HG03442 (cell line): ENCODE data around the gene USP47.

Experiments
- ATAC-seq: cut with Tn5 transposase; IDR thresholded peaks from one replicate; pipeline ENCODE4 v1.9.1; 2021; ENCODE audit warnings: mild to moderate bottlenecking, moderate library complexity; ENCODE audit not compliant: unreplicated experiment

Gene USP47

DNA sequence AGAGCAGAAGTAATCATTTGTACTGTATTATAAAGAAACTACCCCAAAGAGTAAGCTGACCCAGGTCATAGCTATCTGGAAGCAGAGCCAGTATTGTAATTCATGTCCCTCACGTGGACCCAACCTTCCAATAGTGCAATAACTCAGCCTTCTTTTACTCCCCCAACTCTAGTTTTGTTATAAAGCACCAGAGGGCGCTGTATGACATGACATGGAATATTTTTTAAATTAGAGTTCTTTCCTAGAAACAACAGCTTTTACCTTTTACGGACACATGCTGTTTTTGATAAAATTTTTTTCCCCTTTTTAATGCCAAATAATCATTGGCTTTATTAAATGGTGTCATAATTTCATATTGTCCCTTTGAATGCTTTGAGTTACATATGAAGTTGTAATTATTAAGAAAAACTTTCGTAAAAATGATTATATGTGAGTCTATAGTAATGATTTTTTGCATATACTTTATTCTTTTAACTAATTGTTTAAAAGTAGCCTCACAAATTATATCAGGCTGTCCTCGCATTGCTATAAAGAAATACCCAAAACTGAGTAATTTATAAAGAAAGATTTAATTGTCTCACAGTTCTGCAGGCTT is 89.8 kb downstream of the USP47 start:
- ATAC-seq = no peak

- ATAC-seq = no peak
These were observed 93.8 kb downstream of the USP47 start for GRCh38 chr11:11935536-11935935.

- no peak for ATAC-seq
These were observed 95.7 kb downstream of the USP47 start for GRCh38 chr11:11937433-11937832.

- ATAC-seq = no peak
These were observed 96.2 kb downstream of the USP47 start for GRCh38 chr11:11937957-11938356.

DNA sequence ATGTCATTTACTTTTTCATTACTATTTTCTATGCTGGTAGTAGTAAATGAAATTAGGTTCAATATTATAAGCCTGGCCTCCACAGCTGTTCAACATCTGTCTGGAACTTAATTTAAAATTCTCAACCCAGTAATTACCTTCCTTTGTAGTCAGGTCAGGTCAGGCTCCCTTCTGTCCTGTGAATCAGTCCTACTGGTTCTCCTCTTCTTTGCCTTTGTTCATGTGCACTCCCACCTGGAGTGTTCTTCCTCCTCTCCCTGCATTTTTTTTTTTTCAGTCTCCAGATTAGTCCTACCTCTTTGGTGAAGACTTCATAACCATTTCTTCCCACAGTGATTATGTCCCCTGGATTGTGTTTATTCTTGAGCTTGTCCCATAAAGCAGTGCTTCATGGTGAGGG is 98.8 kb downstream of the USP47 start:
- no peak for ATAC-seq

DNA sequence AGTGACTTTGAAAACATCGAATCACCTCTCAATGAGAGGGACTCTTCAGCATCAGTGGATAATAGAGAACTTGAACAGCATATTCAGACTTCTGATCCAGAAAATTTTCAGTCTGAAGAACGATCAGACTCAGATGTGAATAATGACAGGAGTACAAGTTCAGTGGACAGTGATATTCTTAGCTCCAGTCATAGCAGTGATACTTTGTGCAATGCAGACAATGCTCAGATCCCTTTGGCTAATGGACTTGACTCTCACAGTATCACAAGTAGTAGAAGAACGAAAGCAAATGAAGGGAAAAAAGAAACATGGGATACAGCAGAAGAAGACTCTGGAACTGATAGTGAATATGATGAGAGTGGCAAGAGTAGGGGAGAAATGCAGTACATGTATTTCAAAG is 100.9 kb downstream of the USP47 start:
- no peak for ATAC-seq

DNA sequence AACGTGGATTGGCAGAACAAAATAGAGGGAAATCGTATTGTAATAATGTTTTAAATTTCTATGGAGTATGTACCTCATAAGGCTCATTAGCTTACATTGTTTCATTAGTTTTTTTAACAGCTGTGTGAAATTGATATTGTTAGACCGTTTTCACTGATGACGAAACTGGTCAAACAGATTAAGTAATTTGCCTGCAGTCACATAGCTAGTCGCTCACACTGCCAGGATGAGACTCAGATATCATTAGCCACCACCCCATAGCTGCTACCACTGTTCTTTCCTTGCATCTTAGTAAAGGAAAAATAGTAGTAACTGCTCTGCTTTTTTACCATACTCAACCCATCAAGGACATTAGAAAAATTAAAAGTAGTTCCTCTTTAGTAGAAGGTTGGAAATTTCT is 102.7 kb downstream of the USP47 start:
- ATAC-seq = no peak

DNA sequence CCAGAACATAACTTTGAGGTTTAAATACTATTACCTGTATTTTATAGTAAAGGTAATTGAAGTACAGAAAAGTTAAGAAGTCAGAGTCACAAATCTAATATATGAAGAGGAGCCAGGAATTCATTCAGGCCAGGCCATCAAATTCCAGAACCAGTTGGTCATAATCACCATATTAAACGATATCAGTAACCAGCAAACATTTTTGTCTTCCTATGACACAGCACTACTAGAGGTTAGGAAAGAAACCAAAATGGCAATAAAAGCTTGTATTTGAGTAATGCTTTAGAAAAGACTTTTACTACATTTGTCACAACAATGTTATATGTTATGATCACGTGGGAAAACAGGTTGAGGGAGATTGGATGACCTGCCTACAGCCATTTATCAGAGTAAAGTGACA is 104.4 kb downstream of the USP47 start:
- ATAC-seq = no peak

- no peak for ATAC-seq
These were observed 105.1 kb downstream of the USP47 start for GRCh38 chr11:11946878-11947277.

GRCh38 chr11:11947825-11948224 is 106.1 kb downstream of the USP47 start:
- ATAC-seq = no peak

GRCh38 chr11:11948242-11948947 is 106.6 kb downstream of the USP47 start:
- no peak for ATAC-seq

GRCh38 chr11:11949482-11949881 is 107.7 kb downstream of the USP47 start:
- ATAC-seq = no peak

GRCh38 chr11:11952036-11952435 is 110.3 kb downstream of the USP47 start:
- no peak for ATAC-seq

GRCh38 chr11:11956006-11956405 is 114.2 kb downstream of the USP47 start:
- no peak for ATAC-seq

DNA sequence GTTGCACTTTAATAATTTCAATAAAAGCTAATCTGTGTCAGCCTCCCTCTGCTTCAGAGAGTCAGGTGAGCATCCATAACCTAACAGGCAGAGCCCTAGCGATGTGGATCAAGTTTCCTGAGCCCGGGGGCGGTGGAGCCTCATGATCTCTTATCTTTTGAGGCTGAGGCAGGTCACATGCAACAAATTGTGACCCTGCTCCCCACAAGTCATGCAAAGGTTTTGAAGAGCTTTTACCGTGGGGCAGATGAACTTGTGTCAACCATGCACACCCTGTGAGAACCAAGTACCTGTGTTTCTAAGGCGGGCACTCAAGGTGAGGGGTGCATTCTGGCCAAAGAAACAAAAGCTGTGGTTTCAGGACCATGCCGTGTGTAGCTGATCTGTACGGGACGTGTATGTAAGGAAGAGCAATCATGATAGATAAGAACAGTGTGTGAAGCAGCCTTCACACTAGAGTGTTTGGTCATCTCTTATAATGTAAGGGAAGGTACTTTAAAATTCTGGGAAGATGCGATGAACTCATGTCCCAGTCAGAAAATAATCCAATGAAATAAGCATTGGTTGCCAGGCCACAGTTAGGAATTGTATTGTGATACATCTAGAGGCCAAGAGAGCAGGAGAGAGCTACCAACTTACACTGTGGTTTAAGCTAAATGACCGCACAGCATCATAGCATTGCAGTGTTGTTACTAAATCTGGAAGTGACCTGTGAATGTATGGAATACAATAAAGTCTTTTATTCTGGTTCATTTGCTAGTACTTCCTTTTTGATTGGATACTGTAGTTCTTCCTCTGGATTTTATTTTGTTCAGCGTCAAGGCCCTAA is 116.8 kb downstream of the USP47 start:
- no peak for ATAC-seq

- no peak for ATAC-seq
These were observed 117.8 kb downstream of the USP47 start for GRCh38 chr11:11959601-11960000.

GRCh38 chr11:11960687-11961086 is 118.9 kb downstream of the USP47 start:
- ATAC-seq = no peak

DNA sequence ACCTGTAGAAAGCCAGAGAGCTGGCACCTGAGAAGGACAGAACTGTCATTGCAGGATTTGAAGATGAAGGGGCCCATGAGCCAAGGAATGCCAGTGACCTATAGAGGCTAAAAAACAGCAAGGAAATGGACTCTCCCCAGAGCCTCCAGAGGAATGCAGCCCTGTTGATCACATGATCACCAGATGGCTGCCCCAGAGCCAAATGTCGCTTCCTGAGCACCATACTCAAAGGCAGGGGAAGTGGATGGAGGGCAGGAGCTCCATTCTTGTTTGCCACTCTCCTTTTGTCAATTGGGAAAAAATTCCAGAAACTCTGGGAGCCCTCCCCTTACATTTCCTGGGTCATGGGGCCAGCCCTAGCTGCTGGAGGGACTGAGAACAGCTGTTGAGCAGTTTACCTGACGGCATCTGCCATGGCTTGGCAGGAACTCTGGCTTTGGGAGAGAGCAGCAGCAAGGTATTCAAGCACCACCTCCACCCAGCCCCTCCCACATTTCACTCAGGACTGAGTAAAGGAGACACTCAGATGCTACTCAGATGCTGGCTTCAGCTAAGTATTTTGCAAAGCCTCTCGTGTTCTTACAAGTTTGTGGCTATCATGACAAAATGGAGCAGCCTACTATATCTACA is 119.7 kb downstream of the USP47 start:
- no peak for ATAC-seq

GRCh38 chr11:11963067-11963466 is 121.3 kb downstream of the USP47 start:
- ATAC-seq = no peak

- ATAC-seq = no peak
These were observed 122.3 kb downstream of the USP47 start for GRCh38 chr11:11963842-11964773.
